B cell (primary cell): Measurements from ENCODE around the gene USP9X. TPM values are rescaled to one million over a fixed set of nuclear protein-coding genes. Genes with fewer than 3 reads are reported as not detected.

Source experiments
- ATAC-seq: fragments of 200-7000 bp; cut with Tn5 transposase; one replicate; pipeline ENCODE4 v1.10.0; 2021; ENCODE audit warnings: low read depth, mild to moderate bottlenecking, moderate number of reproducible peaks, moderate library complexity
- CTCF ChIA-PET: fragments of 350-600 bp; sonication (Branson Sonifier 250); formaldehyde crosslinking; loops from one replicate; lab custom pipeline; 2021; ENCODE audit warnings: antibody characterized with exemption, inconsistent platforms; lab: Charles Lee
- POLR2A ChIA-PET: fragments of 350-600 bp; sonication (Branson Sonifier 250); formaldehyde crosslinking; loops from one replicate; lab custom pipeline; 2021; ENCODE audit warnings: antibody characterized with exemption; lab: Charles Lee
- DNase-seq: peaks from one replicate; pipeline ENCODE4 v3.0.0; 2013
- H2AFZ ChIP-seq: 2 replicates; pipeline ENCODE4 v1.6.1; 2012; ENCODE audit warnings: mild to moderate bottlenecking, low read depth, low read length; ENCODE audit not compliant: insufficient read depth, poor library complexity, severe bottlenecking
- H3K27ac ChIP-seq, 2 donors: 1 replicate in 1 of 2; 2 replicates in 1 of 2; pipeline ENCODE4 v1.5.1; 2012 to 2013; ENCODE audit warnings: low read length in 2 of 2, mild to moderate bottlenecking in 2 of 2, moderate library complexity in 1 of 2
- H3K27me3 ChIP-seq, 4 experiments: fragments of 200-600 bp in 1 of 4; sonication (generic) in 1 of 4; replicated peaks in 1 of 4; 1 replicate in 2 of 4; 2 replicates in 2 of 4; pipeline versions ENCODE4 v1.6.1 to v1.7.0; 2013 to 2016; ENCODE audit warnings: low read length in 3 of 4, mild to moderate bottlenecking in 2 of 4, mixed read lengths in 1 of 4, moderate library complexity in 1 of 4; ENCODE audit not compliant: insufficient read depth in 4 of 4, control insufficient read depth in 3 of 4; ENCODE audit errors: control extremely low read depth in 1 of 4
- H3K36me3 ChIP-seq, 2 experiments: replicated peaks in 1 of 2; 1 replicate in 1 of 2; 2 replicates in 1 of 2; pipeline versions ENCODE4 v1.6.1 to v1.7.1; 2013; ENCODE audit warnings: low read length in 1 of 2; ENCODE audit not compliant: insufficient read depth in 2 of 2, control insufficient read depth in 1 of 2; ENCODE audit errors: control extremely low read depth in 1 of 2, extremely low read depth in 1 of 2
- H3K4me1 ChIP-seq, 2 donors: fragments of 200-600 bp in 1 of 2; sonication (generic) in 1 of 2; 1 replicate in 1 of 2; 2 replicates in 1 of 2; pipeline versions ENCODE4 v1.5.1 to v1.6.1; 2013 to 2017; ENCODE audit warnings: low read length in 2 of 2; ENCODE audit not compliant: control insufficient read depth in 2 of 2, insufficient read depth in 2 of 2
- H3K4me2 ChIP-seq: replicated peaks from 2 replicates; pipeline ENCODE3; 2012; ENCODE audit warnings: mild to moderate bottlenecking, low read depth, low read length; ENCODE audit not compliant: poor library complexity, severe bottlenecking
- H3K4me3 ChIP-seq, 5 experiments: fragments of 200-600 bp in 1 of 5; sonication (generic) in 1 of 5; 1 replicate in 3 of 5; 2 replicates in 2 of 5; pipeline versions ENCODE4 v1.5.1 to v1.7.0; 2011 to 2016; ENCODE audit warnings: low read length in 4 of 5, mild to moderate bottlenecking in 4 of 5, low read depth in 2 of 5, control low read depth in 1 of 5, moderate library complexity in 1 of 5; ENCODE audit not compliant: insufficient read depth in 1 of 5; ENCODE audit errors: control extremely low read depth in 1 of 5, extremely low read depth in 1 of 5
- H3K79me2 ChIP-seq: fragments of 200-600 bp; sonication (generic); one replicate; pipeline ENCODE4 v1.6.0; 2016; ENCODE audit warnings: low read length; ENCODE audit not compliant: control insufficient read depth, insufficient read depth
- H3K9ac ChIP-seq: fragments of 200-600 bp; sonication (generic); 2 replicates; pipeline ENCODE4 v1.6.1; 2017; ENCODE audit warnings: mild to moderate bottlenecking, low read length, moderate library complexity
- H3K9me3 ChIP-seq, 3 donors: one replicate each; pipeline versions ENCODE4 v1.6.1 to v1.7.1; 2013; ENCODE audit warnings: low read length in 2 of 3; ENCODE audit not compliant: control insufficient read depth in 2 of 3, insufficient read depth in 1 of 3; ENCODE audit errors: control extremely low read depth in 1 of 3
- H4K20me1 ChIP-seq: 2 replicates; pipeline ENCODE4 v1.6.0; 2012; ENCODE audit warnings: mild to moderate bottlenecking, low read length; ENCODE audit not compliant: insufficient read depth, control insufficient read depth, poor library complexity, severe bottlenecking
- H3K27ac Mint-ChIP-seq: one replicate; pipeline ENCODE4 v1.8.0; 2021; ENCODE audit warnings: mixed read lengths
- H3K27me3 Mint-ChIP-seq: one replicate; pipeline ENCODE4 v1.8.0; 2021; ENCODE audit warnings: mixed read lengths
- H3K4me1 Mint-ChIP-seq: one replicate; pipeline ENCODE4 v1.8.0; 2021; ENCODE audit warnings: mixed read lengths
- H3K4me3 Mint-ChIP-seq: one replicate; pipeline ENCODE4 v1.8.0; 2021; ENCODE audit warnings: mixed read lengths
- H3K9me3 Mint-ChIP-seq: one replicate; pipeline ENCODE4 v1.8.0; 2022; ENCODE audit warnings: mixed read lengths; ENCODE audit not compliant: insufficient read depth
- CTCF ChIP-seq: fragments of 200-600 bp; IDR thresholded peaks from one replicate; pipeline ENCODE4 v1.8.0; 2022; ENCODE audit warnings: antibody characterized with exemption, mild to moderate bottlenecking
- EZH2 ChIP-seq: IDR thresholded peaks from 2 replicates; pipeline ENCODE4 v1.6.1; 2012; ENCODE audit warnings: borderline replicate concordance, low read depth, mild to moderate bottlenecking, moderate library complexity, low read length; ENCODE audit not compliant: insufficient read depth, poor library complexity, severe bottlenecking
- WGBS: methylation state at CpG from one replicate; pipeline ENCODE4 v1.1.5; 2013; ENCODE audit warnings: missing lambda C conversion rate; ENCODE audit not compliant: insufficient coverage; 5-methylcytosine and 5-hydroxymethylcytosine counted together
- intact Hi-C: fragments of 100-400 bp; cut with micrococcal nuclease; formaldehyde crosslinking; loops from one replicate; pipeline ENCODE4 v1.10.0; 2022
- polyA plus RNA-seq: library from polyadenylated mRNA; depleted of rRNA; stranded (reverse); fragments of >200 nt; gene quantifications from 2 replicates; pipeline ENCODE4 v1.2.3, GENCODE V29; 2012
- total RNA-seq, 2 donors: library from RNA; stranded (reverse); fragments of 120-200 nt in 1 of 2; gene quantifications; 1 replicate in 1 of 2; 2 replicates in 1 of 2; pipeline versions ENCODE4 v1.2.3 to v1.2.4, GENCODE V29; 2013 to 2022

The USP9X gene
- total and polyA plus RNA-seq, 2 donors (not counting 1 experiment from before 2014, with no cell fraction given): 9.6 to 87.6 TPM

DNA sequence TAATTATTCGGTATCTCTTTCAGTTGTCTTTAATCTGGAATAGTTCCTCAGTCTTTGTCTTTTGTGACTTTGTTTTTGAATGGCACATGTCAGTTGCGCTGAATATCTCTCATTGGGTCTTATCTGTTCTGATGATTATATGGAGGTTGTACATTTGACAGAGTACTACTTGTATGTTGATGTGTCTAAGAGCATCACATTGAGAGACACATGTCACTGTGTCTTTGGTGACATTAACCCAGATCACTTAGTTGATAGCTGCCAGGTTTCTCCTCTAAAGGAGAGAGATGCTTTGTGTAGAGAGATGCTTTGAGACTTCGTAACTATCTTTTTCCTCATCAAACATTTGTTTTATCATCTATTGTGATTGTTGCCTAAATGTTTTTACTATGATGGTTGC lies 92.1 kb downstream of the USP9X start:
- no peak for ATAC-seq
- intact Hi-C loops: no loop called here
- Histone ChIP-seq H3K4me3 (no peak overlapping the region), H3K27me3 (no peaks in the 10 kb centered on the region), H3K79me2 (no peaks in the 10 kb centered on the region), H3K4me2 (no peak overlapping the region), H2AFZ (no peak overlapping the region), H3K4me1 (peaks cover 13 to 15% of the 10 kb centered on the region in 2 donors), H3K9me3 (no peaks in the 10 kb centered on the region), H3K9ac (no peak overlapping the region), H4K20me1 (no peaks in the 10 kb centered on the region), H3K27ac (no peak overlapping the region), H3K36me3 (peaks cover 3 to 12% of the 10 kb centered on the region in 2 experiments)
- no CpG with 5 or more reads among the region's 3 CpGs for WGBS
- no peaks in the 10 kb centered on the region for H3K9me3 Mint-ChIP-seq
- DNase-seq: no peak
- ChIA-PET POLR2A (interaction anchor here (0.6 kb wide), 1 partner anchor 37 kb away, joined by 3 read pairs; no protein-coding TSS in a partner anchor), CTCF (interaction anchor here (0.6 to 1.4 kb wide), 3 partner anchors 39 to 559 kb away, joined by 3 to 4 read pairs (median 4); no protein-coding TSS in a partner anchor)
- no peak overlapping the region for H3K27ac Mint-ChIP-seq
- TF ChIP-seq EZH2: no peak
- no peak for TF ChIP-seq CTCF
- H3K4me3 Mint-ChIP-seq: no peak overlapping the region
- peaks cover 28% of the 10 kb centered on the region for H3K4me1 Mint-ChIP-seq
- no peaks in the 10 kb centered on the region for H3K27me3 Mint-ChIP-seq

DNA sequence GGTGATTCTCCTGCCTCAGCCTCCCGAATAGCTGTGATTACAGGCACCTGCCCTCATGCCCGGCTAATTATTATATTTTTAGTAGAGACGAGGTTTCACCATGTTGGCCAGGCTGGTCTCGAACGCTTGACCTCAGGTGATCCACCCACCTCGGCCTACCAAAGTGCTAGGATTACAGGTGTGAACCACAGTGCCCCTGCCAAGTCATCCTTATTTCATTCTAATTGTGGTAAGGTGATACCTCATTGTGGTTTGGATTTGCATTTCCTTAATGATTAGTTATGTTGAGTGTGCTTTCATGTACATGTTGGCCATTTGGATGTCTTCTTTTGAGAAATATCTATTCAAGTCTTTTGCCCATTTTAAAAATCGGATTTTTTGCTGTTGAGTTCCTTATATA lies 93.0 kb downstream of the USP9X start:
- Histone ChIP-seq H3K4me3 (no peak overlapping the region), H2AFZ (no peak overlapping the region), H3K79me2 (no peaks in the 10 kb centered on the region), H3K9me3 (no peaks in the 10 kb centered on the region), H3K36me3 (peaks cover 3 to 7% of the 10 kb centered on the region in 2 experiments), H3K27ac (no peak overlapping the region), H4K20me1 (no peaks in the 10 kb centered on the region), H3K27me3 (no peaks in the 10 kb centered on the region), H3K9ac (no peak overlapping the region), H3K4me2 (no peak overlapping the region), H3K4me1 (peaks cover 14 to 15% of the 10 kb centered on the region in 2 donors)
- H3K27ac Mint-ChIP-seq: no peak overlapping the region
- intact Hi-C loops: no loop called here
- DNase-seq: no peak
- no peak for ATAC-seq
- POLR2A ChIA-PET: no interaction called here
- peaks cover 30% of the 10 kb centered on the region for H3K4me1 Mint-ChIP-seq
- TF ChIP-seq CTCF (no peak), EZH2 (no peak)
- no peaks in the 10 kb centered on the region for H3K27me3 Mint-ChIP-seq
- CTCF ChIA-PET: interaction anchor here (1.4 kb wide), 1 partner anchor 77 kb away, joined by 4 read pairs; no protein-coding TSS in a partner anchor
- no peak overlapping the region for H3K4me3 Mint-ChIP-seq
- WGBS: no CpG with 5 or more reads among the region's 7 CpGs
- H3K9me3 Mint-ChIP-seq: no peaks in the 10 kb centered on the region
